K562 (cell line): ENCODE data around the gene AURKB. TPM values are rescaled to one million over a fixed set of nuclear protein-coding genes. Genes with fewer than 3 reads are reported as not detected.

Experiments
- EZH2 ChIP-seq: IDR thresholded peaks from 2 replicates; pipeline ENCODE4 v1.6.1; 2012; ENCODE audit warnings: low read depth, mild to moderate bottlenecking, inconsistent platforms, low read length, borderline replicate concordance
- MAZ ChIP-seq, 2 experiments: fragments of 450-650 bp in 1 of 2; sonication (generic) in 1 of 2; formaldehyde crosslinking; IDR thresholded peaks in 1 of 2; conservative IDR thresholded peaks in 1 of 2; 2 replicates each; pipeline versions ENCODE4 v1.4.0 to v1.5.0; 2020; ENCODE audit warnings: mild to moderate bottlenecking in 1 of 2, missing genetic modification reagents in 1 of 2
- PHB2 ChIP-seq: fragments of 450-650 bp; IDR thresholded peaks from 2 replicates; pipeline ENCODE4 v1.6.1; 2017; ENCODE audit warnings: low read depth
- POLR2AphosphoS2 ChIP-seq: IDR thresholded peaks from 2 replicates; pipeline ENCODE4 v1.6.1; 2012; ENCODE audit warnings: low read length, improper control_type of control experiment
- ZFP36 ChIP-seq: fragments of 150-350 bp; IDR thresholded peaks from 2 replicates; pipeline ENCODE4 v1.6.1; 2018; ENCODE audit warnings: low read length, low read depth; ENCODE audit not compliant: partially characterized antibody
- ZNF224 ChIP-seq: sonication (generic); formaldehyde crosslinking; IDR thresholded peaks from 2 replicates; pipeline ENCODE4 v1.8.0; 2022; ENCODE audit warnings: mild to moderate bottlenecking, missing genetic modification reagents
- polyA plus RNA-seq, 8 experiments: library from polyadenylated mRNA; depleted of rRNA in 4 of 8; stranded (reverse) in 5 of 8; unstranded in 3 of 8; fragments of >200 nt; fragmentation: Nextera tagmentation in 2 of 8; fragmentation: Illumina TruSeq in 1 of 8; extraction: Ambion mirVana in 2 of 8; extraction: Trizol in 1 of 8; gene quantifications; 2 replicates each; pipeline versions ENCODE4 v1.2.1 to v1.2.3, GENCODE V29; 2011 to 2014; ENCODE audit warnings: inconsistent platforms in 1 of 8, missing spikeins in 1 of 8
- total RNA-seq, 7 experiments: library from RNA; depleted of rRNA in 6 of 7; stranded (reverse); fragments of >200 nt in 6 of 7; fragmentation: Illumina TruSeq in 2 of 7; extraction: Trizol in 2 of 7; gene quantifications; 2 replicates each; pipeline versions ENCODE4 v1.2.1 to v1.2.3, GENCODE V29; 2011 to 2021; ENCODE audit warnings: low replicate concordance in 1 of 7
- TF ChIP-seq, protein P1 (sequence below), 2 experiments: IDR thresholded peaks in 1 of 2; conservative IDR thresholded peaks in 1 of 2; 2 replicates each; pipeline ENCODE4 v1.6.1; 2016; ENCODE audit warnings: low read depth in 2 of 2, mild to moderate bottlenecking in 1 of 2, missing compliant biosample characterization in 1 of 2, missing genetic modification characterization in 1 of 2, moderate library complexity in 1 of 2
- TF ChIP-seq, protein P2 (sequence below): sonication (generic); formaldehyde crosslinking; IDR thresholded peaks from 2 replicates; pipeline ENCODE4 v1.8.0; 2022; ENCODE audit warnings: mild to moderate bottlenecking, missing genetic modification reagents, borderline replicate concordance
- TF ChIP-seq, protein P3 (sequence below): fragments of 250-450 bp; sonication (Bioruptor Pico); IDR thresholded peaks from 2 replicates; pipeline ENCODE4 v1.8.0; 2022; ENCODE audit warnings: moderate library complexity, mild to moderate bottlenecking, inconsistent platforms
- TF ChIP-seq, protein P4 (sequence below): fragments of 450-650 bp; IDR thresholded peaks from one replicate; pipeline ENCODE4 v1.6.1; 2018; ENCODE audit warnings: mild to moderate bottlenecking, moderate library complexity; ENCODE audit not compliant: partially characterized antibody
- TF ChIP-seq, protein P5 (sequence below): sonication (generic); formaldehyde crosslinking; IDR thresholded peaks from 2 replicates; pipeline ENCODE4 v1.8.0; 2022; ENCODE audit warnings: mild to moderate bottlenecking, missing genetic modification reagents
- TF ChIP-seq, protein P6 (sequence below): fragments of 450-650 bp; formaldehyde crosslinking; IDR thresholded peaks from 2 replicates; pipeline ENCODE4 v1.4.0; 2022; ENCODE audit warnings: mild to moderate bottlenecking, moderate library complexity
- TF ChIP-seq, protein P7 (sequence below): fragments of 250-450 bp; sonication (Bioruptor Pico); IDR thresholded peaks from 2 replicates; pipeline ENCODE4 v1.5.1; 2021; ENCODE audit warnings: mild to moderate bottlenecking

AURKB gene
- total and polyA plus RNA-seq, 9 of the 15 experiments (the other 6 are each of a cell fraction or from before 2014, with no cell fraction given), result 27.2 to 114 (median 74.8) TPM

DNA sequence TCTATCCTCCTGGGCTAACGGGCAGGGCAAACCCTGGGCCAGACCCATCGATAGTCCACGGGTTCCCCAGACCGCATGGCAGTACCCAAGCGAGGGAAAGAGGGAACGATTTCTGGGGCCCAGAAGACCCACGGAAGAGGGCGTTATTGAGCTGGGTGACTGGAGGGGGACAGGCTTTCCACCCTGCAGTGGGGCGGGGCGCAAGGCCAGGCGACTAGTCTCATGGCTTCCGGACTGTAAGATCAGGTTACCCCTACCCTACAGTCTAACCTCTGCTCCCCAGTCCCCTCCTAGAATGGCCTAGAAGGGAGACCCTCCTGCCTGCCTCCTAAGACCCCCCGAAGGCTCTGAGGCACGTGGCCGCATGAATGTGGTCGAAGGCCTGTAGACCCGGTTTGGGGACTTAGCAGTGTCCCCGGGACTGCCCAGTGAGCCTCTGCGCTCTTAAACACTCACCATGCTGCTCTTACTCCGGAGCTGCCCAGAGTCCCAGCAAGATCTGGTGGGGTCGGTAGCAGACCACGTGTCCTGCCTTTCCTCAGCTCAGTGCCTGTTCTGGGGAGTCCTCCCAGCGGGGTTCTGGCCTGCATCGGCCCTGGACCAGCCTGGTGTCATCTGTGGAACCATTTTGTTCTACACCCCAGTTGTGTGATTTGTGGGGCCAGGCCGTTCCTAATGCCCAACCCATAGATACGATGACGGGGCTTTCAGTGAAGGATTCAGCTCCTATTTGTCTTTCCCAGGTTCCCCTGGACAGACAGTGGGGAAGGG is 13.2 kb upstream of the AURKB start (continued):
- TF ChIP-seq, protein P1, sequence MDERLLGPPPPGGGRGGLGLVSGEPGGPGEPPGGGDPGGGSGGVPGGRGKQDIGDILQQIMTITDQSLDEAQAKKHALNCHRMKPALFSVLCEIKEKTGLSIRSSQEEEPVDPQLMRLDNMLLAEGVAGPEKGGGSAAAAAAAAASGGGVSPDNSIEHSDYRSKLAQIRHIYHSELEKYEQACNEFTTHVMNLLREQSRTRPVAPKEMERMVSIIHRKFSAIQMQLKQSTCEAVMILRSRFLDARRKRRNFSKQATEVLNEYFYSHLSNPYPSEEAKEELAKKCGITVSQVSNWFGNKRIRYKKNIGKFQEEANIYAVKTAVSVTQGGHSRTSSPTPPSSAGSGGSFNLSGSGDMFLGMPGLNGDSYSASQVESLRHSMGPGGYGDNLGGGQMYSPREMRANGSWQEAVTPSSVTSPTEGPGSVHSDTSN (CRISPR knock-in tag; IDR thresholded peaks at IDR 0.05; ENCODE audit: low read depth), result no peak
- TF ChIP-seq, protein P1 (tag; conservative IDR thresholded peaks at IDR 0.05; ENCODE audit: low read depth), result no peak
- TF ChIP-seq, protein P2, sequence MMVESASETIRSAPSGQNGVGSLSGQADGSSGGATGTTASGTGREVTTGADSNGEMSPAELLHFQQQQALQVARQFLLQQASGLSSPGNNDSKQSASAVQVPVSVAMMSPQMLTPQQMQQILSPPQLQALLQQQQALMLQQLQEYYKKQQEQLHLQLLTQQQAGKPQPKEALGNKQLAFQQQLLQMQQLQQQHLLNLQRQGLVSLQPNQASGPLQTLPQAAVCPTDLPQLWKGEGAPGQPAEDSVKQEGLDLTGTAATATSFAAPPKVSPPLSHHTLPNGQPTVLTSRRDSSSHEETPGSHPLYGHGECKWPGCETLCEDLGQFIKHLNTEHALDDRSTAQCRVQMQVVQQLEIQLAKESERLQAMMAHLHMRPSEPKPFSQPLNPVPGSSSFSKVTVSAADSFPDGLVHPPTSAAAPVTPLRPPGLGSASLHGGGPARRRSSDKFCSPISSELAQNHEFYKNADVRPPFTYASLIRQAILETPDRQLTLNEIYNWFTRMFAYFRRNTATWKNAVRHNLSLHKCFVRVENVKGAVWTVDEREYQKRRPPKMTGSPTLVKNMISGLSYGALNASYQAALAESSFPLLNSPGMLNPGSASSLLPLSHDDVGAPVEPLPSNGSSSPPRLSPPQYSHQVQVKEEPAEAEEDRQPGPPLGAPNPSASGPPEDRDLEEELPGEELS, result no peak
- no peak for TF ChIP-seq ZNF224 (CRISPR knock-in tag)
- peak in 1 of 2 experiments; percentile 22; a peak in 1 of 4 replicates for TF ChIP-seq MAZ (CRISPR knock-in tag; conservative IDR thresholded peaks at IDR 0.05 in 1 of 2, IDR thresholded peaks at IDR 0.05 in 1 of 2)
- TF ChIP-seq, protein P3, sequence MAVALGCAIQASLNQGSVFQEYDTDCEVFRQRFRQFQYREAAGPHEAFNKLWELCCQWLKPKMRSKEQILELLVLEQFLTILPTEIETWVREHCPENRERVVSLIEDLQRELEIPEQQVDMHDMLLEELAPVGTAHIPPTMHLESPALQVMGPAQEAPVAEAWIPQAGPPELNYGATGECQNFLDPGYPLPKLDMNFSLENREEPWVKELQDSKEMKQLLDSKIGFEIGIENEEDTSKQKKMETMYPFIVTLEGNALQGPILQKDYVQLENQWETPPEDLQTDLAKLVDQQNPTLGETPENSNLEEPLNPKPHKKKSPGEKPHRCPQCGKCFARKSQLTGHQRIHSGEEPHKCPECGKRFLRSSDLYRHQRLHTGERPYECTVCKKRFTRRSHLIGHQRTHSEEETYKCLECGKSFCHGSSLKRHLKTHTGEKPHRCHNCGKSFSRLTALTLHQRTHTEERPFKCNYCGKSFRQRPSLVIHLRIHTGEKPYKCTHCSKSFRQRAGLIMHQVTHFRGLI, result 0 out of 2 replicates have a peak, but pooled peaks have one; percentile 8
- TF ChIP-seq, protein P4, sequence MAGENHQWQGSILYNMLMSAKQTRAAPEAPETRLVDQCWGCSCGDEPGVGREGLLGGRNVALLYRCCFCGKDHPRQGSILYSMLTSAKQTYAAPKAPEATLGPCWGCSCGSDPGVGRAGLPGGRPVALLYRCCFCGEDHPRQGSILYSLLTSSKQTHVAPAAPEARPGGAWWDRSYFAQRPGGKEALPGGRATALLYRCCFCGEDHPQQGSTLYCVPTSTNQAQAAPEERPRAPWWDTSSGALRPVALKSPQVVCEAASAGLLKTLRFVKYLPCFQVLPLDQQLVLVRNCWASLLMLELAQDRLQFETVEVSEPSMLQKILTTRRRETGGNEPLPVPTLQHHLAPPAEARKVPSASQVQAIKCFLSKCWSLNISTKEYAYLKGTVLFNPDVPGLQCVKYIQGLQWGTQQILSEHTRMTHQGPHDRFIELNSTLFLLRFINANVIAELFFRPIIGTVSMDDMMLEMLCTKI, result no peak
- TF ChIP-seq, protein P5, sequence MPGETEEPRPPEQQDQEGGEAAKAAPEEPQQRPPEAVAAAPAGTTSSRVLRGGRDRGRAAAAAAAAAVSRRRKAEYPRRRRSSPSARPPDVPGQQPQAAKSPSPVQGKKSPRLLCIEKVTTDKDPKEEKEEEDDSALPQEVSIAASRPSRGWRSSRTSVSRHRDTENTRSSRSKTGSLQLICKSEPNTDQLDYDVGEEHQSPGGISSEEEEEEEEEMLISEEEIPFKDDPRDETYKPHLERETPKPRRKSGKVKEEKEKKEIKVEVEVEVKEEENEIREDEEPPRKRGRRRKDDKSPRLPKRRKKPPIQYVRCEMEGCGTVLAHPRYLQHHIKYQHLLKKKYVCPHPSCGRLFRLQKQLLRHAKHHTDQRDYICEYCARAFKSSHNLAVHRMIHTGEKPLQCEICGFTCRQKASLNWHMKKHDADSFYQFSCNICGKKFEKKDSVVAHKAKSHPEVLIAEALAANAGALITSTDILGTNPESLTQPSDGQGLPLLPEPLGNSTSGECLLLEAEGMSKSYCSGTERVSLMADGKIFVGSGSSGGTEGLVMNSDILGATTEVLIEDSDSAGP (CRISPR knock-in tag), result no peak
- TF ChIP-seq, protein P6, sequence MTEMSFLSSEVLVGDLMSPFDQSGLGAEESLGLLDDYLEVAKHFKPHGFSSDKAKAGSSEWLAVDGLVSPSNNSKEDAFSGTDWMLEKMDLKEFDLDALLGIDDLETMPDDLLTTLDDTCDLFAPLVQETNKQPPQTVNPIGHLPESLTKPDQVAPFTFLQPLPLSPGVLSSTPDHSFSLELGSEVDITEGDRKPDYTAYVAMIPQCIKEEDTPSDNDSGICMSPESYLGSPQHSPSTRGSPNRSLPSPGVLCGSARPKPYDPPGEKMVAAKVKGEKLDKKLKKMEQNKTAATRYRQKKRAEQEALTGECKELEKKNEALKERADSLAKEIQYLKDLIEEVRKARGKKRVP (CRISPR knock-in tag), result no peak
- TF ChIP-seq POLR2AphosphoS2, result no peak
- TF ChIP-seq, protein P7, sequence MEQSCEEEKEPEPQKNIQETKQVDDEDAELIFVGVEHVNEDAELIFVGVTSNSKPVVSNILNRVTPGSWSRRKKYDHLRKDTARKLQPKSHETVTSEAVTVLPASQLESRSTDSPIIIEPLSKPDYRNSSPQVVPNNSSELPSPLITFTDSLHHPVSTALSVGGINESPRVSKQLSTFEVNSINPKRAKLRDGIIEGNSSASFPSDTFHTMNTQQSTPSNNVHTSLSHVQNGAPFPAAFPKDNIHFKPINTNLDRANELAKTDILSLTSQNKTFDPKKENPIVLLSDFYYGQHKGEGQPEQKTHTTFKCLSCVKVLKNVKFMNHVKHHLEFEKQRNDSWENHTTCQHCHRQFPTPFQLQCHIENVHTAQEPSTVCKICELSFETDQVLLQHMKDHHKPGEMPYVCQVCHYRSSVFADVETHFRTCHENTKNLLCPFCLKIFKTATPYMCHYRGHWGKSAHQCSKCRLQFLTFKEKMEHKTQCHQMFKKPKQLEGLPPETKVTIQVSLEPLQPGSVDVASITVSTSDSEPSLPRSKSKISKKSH (CRISPR knock-in tag), result no peak
- no peak for TF ChIP-seq ZFP36
- no peak for TF ChIP-seq EZH2
- no peak for TF ChIP-seq PHB2
